RWPE2 (cell line): ENCODE results near the gene TARDBP.

Experiments
- ATAC-seq: fragments of 200-7000 bp; cut with Tn5 transposase; 3 replicates; pipeline ENCODE4 v1.9.1; 2021; ENCODE audit warnings: low read depth
- DNase-seq: peaks from one replicate; pipeline ENCODE4 v3.0.0-alpha.2; 2020; ENCODE audit warnings: low spot score
- H3K27ac ChIP-seq: fragments of 450-650 bp; 2 replicates; pipeline ENCODE4 v1.5.1; 2017; ENCODE audit warnings: mild to moderate bottlenecking; ENCODE audit not compliant: poor library complexity, severe bottlenecking
- H3K27me3 ChIP-seq: fragments of 250-450 bp; sonication (Bioruptor Pico); 2 replicates; pipeline ENCODE4 v1.5.1; 2021; ENCODE audit warnings: mild to moderate bottlenecking, moderate library complexity; ENCODE audit not compliant: insufficient read depth, poor library complexity, severe bottlenecking
- H3K36me3 ChIP-seq: fragments of 250-450 bp; sonication (Bioruptor Pico); 2 replicates; pipeline ENCODE4 v1.5.1; 2020; ENCODE audit warnings: low read depth, mild to moderate bottlenecking, moderate library complexity
- H3K4me1 ChIP-seq: fragments of 250-450 bp; sonication (Bioruptor Pico); 2 replicates; pipeline ENCODE4 v1.5.1; 2021; ENCODE audit warnings: mild to moderate bottlenecking, moderate library complexity; ENCODE audit not compliant: insufficient read depth, poor library complexity, severe bottlenecking
- H3K4me3 ChIP-seq: fragments of 250-450 bp; sonication (Bioruptor Pico); 2 replicates; pipeline ENCODE4 v1.5.1; 2021; ENCODE audit warnings: mild to moderate bottlenecking, moderate library complexity; ENCODE audit not compliant: severe bottlenecking
- H3K9me3 ChIP-seq: fragments of 250-450 bp; sonication (Bioruptor Pico); 2 replicates; pipeline ENCODE4 v1.5.1; 2021; ENCODE audit warnings: mild to moderate bottlenecking, moderate library complexity; ENCODE audit not compliant: severe bottlenecking
- CTCF ChIP-seq: fragments of 450-650 bp; IDR thresholded peaks from one replicate; pipeline ENCODE4 v1.5.1; 2017; ENCODE audit warnings: mild to moderate bottlenecking, moderate library complexity; ENCODE audit not compliant: poor library complexity, severe bottlenecking

Gene TARDBP

GRCh38 chr1:11054181-11054580 lies 41.7 kb downstream of the TARDBP start:
- Histone ChIP-seq H3K27me3 (no peaks in the 10 kb centered on the region), H3K4me3 (no peak overlapping the region), H3K4me1 (no peaks in the 10 kb centered on the region), H3K9me3 (no peaks in the 10 kb centered on the region), H3K27ac (no peak overlapping the region), H3K36me3 (peaks cover 32% of the 10 kb centered on the region)
- no peak for TF ChIP-seq CTCF
- DNase-seq, result no peak
- no peak for ATAC-seq

GRCh38 chr1:11054666-11055065 lies 42.2 kb downstream of the TARDBP start:
- TF ChIP-seq CTCF, result no peak
- no peak overlapping the region for H3K4me3 ChIP-seq
- peaks cover 32% of the 10 kb centered on the region for H3K36me3 ChIP-seq
- H3K9me3 ChIP-seq, result no peaks in the 10 kb centered on the region
- H3K4me1 ChIP-seq, result no peaks in the 10 kb centered on the region
- no peaks in the 10 kb centered on the region for H3K27me3 ChIP-seq
- ATAC-seq, result no peak
- no peak for DNase-seq
- H3K27ac ChIP-seq, result no peak overlapping the region

GRCh38 chr1:11055676-11056075 lies 43.2 kb downstream of the TARDBP start:
- no peak for ATAC-seq
- H3K4me1 ChIP-seq, result no peaks in the 10 kb centered on the region
- peaks cover 32% of the 10 kb centered on the region for H3K36me3 ChIP-seq
- no peak for DNase-seq
- H3K27ac ChIP-seq, result no peak overlapping the region
- H3K9me3 ChIP-seq, result no peaks in the 10 kb centered on the region
- TF ChIP-seq CTCF, result no peak
- H3K4me3 ChIP-seq, result no peak overlapping the region
- no peaks in the 10 kb centered on the region for H3K27me3 ChIP-seq

GRCh38 chr1:11056504-11056903 lies 44.0 kb downstream of the TARDBP start:
- no peak for DNase-seq
- no peak for ATAC-seq
- H3K27me3 ChIP-seq, result no peaks in the 10 kb centered on the region
- H3K4me1 ChIP-seq, result peaks cover 4% of the 10 kb centered on the region
- peaks cover 32% of the 10 kb centered on the region for H3K36me3 ChIP-seq
- H3K4me3 ChIP-seq, result no peak overlapping the region
- TF ChIP-seq CTCF, result no peak
- no peaks in the 10 kb centered on the region for H3K9me3 ChIP-seq
- H3K27ac ChIP-seq, result no peak overlapping the region

- Histone ChIP-seq H3K27ac (no peak overlapping the region), H3K4me1 (peaks cover 4% of the 10 kb centered on the region), H3K27me3 (no peaks in the 10 kb centered on the region), H3K4me3 (no peak overlapping the region), H3K9me3 (no peaks in the 10 kb centered on the region), H3K36me3 (peaks cover 32% of the 10 kb centered on the region)
- ATAC-seq, result no peak
- TF ChIP-seq CTCF, result no peak
- DNase-seq, result no peak
These were observed 45.0 kb downstream of the TARDBP start for GRCh38 chr1:11057477-11057876.
